Measurements from ENCODE around the gene PHPT1. TPM values are rescaled to one million over a fixed set of nuclear protein-coding genes. Genes with fewer than 3 reads are reported as not detected.
"Not testable (repeated sequence)": the region's sequence is repeated elsewhere in the genome, so short reads cannot be mapped to it uniquely, and the experiment has no call there.

PHPT1 gene
- 81.2 and 95.3 TPM in 2 replicates for total RNA-seq (2014; rRNA removed; shearing (Covaris generic))

DNA sequence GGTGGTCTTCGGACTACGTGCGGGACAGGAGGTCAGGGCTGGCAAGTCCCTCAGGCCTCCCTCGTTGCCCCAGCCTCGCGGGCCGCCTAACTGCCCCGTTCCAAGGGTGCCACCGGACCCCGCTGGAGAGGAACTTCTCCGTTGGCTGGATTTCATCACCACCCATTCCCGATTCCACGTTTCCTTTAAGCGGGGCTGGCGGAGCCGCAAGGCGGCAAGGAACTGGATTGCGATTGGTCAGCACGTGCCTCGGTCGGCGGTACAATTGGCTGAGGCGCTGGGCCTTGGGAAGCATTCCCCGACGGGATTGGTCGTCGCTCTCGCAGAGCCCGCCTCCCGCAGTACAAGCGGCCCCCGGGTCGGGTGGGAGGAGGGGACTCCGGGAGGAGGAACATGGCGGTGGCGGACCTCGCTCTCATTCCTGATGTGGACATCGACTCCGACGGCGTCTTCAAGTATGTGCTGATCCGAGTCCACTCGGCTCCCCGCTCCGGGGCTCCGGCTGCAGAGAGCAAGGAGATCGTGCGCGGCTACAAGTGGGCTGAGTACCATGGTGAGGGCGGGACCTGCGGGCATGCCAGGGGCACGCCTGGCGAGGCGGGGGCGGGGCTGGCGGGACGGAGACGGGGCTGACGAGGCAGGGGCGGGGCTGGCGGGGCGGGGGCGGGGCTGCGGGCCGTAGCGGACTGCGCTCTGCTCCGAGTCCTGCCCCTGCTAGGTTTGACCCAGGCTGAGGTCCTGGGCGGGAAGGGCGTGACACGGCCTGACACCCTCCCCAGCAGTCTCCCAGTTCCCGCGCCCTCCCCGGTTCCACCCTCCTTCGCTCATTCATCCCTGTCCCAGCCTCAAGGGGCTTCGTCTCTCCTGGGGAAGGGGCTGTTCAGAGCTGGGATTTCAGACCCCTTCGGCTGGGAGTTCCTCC, at the start of gene PHPT1:
Gene PHPT1, plus strand, starts transcription at position 372 of the 922 bp plus-strand sequence. Its CDS starts 22 bp downstream, at position 394.
- peak; percentile 98 for DNase-seq (ENCODE audit: low read depth)

DNA sequence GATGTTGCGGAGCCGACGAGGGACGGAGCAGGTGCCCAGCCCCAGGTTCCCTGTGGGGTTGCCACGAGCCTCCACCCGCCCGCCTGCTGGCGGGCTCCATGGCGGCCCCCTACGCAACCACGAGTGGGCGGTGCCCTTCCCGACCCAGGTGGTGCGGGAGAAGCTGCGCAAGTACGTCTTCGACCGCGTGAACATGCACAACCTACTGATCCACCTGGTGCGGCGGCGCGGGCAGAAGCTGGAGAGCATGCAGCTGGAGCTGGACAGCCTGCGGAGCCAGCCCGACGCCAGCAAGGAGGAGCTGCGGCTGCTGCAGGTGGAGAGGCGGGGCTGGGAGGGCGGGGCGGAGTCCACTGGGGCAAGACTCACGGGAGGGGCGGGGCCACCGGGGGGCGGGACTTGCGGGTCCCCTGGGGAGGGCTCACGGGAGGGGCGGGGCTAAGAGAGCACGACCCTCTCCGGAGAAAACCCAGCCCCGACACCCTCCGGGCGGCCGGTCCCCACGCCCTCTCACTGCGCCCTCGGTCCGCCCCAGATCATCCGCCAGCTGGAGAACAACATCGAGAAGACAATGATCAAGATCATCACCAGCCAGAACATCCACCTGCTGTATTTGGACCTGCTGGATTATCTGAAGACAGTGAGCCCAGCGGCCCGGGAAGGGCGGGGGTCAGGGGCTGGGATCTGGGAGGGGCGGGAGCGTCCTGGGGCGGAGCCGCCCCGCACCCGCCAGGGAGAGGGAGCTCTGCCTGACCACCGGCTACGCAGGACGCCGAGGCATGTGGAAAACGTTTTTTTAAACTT, 49.2 kb upstream of the PHPT1 start:
- DNase-seq (ENCODE audit: low read depth), result peak; percentile 75

DNA sequence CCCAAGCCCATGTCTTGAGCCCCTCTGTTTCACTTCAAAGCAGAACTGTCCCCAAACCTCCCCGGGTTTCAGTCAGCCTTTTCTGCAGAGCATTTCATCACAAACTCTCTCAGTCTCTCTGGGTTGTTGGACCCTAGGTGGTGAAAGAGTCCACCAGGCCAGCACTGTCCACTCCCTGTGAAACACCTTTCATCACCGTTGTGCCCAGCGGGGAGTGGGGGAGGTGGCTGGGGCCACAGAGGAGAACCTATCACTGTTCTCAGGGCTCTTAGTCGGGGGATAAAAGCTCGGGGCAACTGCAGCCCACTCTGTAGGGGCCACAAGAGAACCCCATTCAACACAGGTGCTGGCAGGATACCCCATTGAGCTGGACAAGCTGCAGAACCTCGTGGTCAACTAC, 46.9 kb upstream of the PHPT1 start:
- no peak for DNase-seq (ENCODE audit: low read depth)

DNA sequence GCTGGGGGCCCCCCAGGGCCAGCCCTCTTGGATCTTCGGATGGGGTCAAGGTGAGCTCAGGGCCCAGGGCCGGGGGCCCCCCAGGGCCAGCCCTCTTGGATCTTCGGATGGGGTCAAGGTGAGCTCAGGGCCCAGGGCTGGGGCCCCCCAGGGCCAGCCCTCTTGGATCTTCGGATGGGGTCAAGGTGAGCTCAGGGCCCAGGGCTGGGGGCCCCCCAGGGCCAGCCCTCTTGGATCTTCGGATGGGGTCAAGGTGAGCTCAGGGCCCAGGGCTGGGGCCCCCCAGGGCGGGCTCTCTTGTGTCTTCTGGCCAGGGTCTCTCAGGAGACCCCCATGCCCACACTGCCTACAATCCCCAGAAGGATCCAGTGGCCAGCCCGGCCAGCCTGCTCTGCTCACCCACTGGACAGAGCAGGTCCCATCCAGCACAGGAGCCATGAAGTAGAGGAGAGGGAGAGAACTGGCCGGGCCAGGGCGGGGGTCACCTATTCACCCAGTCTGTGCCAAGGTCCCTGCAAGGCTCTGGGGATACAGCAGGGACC, 46.1 kb upstream of the PHPT1 start:
- not testable (repeated sequence) for DNase-seq (ENCODE audit: low read depth)

DNA sequence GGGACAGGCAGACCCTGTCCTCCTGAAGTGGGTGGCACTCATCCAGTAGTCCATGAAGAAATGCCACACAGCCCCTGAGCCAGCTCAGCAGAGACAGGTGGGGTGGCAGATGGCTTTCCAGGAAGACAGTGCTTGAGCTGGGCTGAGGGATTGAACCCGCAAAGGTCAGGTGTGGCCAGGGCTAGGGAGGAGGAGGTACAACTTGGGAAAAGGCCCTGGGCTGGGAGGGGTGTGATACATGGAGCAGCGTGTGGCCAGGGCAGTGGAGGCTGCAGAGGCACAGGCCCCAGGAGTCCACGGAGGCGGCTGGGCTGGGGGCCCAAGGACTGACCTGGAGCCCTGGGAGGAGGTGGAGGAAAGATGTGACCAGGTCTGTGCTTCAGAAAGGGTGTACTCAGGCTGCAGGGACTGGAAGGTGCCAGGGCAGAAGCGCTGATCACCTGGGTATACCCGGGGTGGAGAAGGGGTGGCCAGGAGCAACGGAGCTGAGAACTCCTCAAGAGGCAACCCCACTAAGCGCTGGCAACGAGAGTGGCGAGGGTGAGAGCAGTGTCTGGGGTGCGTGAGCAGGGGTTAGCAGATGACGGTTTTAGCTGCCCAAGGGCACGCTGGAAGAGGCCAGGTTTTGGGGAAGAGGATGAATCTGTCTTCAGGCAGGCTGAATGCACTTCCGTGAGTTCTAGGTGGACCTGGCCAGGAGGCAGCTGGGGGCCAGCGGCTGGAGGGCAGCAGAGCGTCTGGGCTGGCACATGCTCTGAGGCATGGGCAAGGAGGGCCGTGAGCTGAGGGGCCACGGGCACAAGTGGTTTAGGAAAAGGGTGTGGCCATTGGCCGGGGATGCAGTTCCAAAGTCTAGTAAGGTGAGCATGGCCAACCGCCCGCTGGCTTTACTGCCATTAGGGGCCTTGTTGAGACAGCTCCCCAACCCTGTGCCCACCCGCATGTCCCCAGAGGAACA, 45.4 kb upstream of the PHPT1 start:
- no peak for DNase-seq (ENCODE audit: low read depth)

DNA sequence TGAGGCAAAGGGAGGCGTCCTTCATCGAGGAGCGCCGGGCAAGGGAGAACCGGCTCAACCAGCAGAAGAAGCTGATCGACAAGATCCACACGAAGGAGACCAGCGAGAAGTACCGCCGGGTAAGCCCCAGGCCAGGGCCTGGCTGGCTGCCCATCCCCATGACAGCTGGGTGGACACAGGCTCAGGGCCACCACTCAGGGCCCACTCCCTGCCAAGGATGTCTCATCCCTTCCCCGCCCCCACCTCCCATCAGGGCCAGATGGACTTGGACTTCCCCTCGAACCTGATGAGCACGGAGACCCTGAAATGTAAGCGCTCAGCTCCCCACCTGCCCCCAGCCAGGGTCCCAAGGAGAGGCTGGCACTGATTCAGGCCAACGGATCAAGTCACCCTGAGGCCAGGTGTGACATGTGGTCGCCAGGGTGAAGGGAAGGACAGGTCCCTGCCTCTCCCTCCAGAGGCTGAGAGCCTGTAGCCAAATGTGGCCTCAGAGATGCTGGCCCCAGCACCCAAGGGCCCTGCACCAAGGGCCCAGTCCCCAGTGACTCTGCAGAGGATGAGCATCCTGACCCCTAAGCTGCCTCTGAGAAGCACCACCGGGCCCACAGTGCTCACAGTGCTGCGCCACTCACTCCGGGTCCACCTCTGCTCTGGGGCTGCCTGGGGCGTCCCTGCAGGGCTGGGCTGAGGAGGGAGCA, 44.6 kb upstream of the PHPT1 start:
- DNase-seq (ENCODE audit: low read depth), result no peak

DNA sequence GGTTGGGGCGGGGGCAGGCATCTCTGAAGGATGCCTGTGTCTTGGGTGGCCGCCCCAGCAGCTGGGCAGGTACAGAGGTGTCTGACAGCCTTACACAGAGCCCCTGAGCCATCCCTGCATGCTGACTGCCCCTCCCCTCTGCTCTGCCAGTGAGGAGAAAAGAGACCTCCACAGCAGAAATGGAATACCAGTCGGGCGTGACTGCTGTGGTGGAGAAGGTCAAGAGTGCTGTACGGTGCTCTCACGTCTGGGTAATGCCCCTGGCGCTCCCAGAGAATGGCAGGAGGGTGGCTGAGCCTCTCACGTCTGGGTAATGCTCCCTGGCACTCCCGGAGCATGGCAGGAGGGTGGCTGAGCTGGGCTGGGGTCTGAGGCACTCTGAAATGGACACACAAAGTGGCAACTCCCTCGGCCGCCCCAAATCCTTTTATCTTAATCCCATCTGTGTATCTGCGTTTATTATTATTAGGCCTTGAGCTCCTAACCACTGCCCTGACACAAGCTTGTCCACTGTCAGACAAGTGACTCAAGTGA, 43.9 kb upstream of the PHPT1 start:
- no peak for DNase-seq (ENCODE audit: low read depth)

DNA sequence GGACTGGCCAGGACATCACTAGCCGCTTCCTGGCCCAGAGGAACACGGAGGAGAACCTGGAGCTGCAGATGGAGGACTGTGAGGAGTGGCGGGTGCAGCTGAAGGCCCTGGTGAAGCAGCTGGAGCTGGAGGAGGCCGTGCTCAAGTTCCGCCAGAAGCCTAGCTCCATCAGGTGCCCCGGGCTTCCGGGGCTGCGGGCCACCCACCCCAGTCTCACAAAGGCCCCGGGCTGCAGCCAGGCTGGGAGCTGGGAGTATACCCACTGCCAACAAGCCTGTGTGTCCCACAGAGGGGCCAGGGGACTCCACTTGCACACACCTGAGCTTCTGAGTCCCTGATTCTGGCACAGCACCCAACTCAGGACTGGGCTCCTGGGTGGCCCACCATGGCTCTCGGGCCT, 43.1 kb upstream of the PHPT1 start:
- no peak for DNase-seq (ENCODE audit: low read depth)

DNA sequence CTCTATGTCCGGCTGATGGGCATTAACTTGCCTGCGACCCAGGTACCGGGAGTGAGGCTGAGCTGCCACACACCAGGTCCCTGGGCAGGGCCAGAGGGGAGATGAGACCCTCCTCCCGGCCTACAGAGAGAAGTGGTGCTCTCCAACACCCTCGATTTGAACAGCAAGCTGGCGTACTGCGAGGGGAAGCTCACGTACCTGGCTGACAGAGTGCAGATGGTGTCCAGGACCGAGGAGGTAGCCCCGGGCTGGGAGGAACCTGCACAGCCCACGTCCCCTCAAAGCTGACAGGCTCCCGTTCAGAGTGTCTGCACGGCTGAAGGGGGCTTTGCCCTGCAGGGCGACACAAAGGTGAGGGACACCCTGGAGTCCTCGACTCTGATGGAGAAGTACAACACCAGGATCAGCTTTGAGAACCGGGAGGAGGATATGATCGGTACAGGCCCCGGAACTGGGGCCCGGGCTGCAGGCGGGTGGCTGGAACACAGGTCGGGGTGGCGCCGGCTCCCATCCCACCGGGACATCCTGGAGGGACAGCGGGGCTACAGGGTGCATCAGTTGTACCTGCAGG, 42.5 kb upstream of the PHPT1 start:
- no peak for DNase-seq (ENCODE audit: low read depth)

DNA sequence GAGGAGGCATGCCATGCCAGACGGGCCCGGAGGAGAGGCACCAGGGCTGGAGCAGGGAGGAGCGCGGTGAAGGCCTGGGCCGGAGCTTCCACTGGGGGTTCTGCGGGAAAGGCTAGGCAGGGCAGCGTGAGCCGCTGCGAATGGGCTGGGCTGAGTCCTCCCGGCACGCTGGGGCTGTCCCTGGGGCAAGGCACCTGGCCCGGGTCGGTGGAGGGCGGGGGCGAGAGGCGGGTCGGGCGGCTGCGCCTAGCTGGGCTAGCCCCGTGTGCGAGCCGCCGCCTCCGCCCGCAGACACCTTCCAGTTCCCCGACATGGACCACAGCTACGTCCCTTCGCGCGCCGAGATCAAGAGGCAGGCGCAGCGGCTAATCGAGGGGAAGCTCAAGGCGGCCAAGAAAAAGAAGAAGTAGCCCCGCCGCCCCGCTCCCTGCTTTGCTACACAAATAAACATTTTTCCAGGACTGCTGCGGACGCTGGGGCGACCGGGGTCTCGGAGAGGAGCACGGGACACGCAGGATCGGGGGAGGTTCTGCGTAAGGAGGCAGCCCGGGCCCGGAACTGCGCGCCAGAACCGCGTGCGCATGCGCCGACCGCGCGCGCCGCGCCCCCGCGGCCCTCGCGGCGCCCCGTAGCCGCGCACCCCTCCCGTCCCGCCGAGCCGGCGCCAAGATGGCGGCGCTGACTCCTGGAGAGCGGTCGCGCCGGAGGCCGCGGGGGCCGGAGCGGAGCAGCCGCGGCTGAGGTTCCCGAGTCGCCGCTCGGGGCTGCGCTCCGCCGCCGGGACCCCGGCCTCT, 41.7 kb upstream of the PHPT1 start, which contains the start of gene RABL6:
Gene RABL6, plus strand, starts transcription at position 668 of the 794 bp plus-strand sequence. CDS start 249 bp downstream, outside the sequence.
- peak; percentile 70 for DNase-seq (ENCODE audit: low read depth)

DNA sequence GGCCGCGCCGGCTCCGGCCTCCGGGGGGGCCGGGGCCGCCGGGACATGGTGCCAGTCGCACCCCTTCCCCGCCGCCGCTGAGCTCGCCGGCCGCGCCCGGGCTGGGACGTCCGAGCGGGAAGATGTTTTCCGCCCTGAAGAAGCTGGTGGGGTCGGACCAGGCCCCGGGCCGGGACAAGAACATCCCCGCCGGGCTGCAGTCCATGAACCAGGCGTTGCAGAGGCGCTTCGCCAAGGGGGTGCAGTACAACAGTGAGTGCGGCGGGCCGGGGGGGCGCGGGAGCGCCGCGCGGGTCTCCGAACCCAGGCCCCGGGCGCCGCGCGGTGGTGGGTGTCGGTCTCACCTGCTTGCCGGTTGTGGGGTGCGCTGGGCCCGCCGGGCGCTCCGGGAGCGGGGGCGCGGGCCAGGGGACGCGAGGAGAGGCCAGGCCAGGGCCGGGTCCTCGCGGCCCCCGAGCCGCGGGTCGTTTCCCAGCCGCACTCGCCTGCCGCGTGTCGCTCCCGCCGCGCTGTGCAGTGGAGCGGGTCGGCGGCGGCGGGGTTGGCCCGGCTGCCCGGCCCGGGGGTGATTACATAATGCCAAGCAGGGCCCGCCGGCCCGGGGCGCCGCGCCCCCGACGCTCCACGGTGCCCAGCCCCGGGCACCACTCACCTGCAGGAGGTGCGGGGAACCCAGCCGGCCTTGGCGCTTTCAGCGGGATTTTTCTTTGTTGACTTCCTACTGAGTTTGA, 41.0 kb upstream of the PHPT1 start:
- no peak for DNase-seq (ENCODE audit: low read depth)

DNA sequence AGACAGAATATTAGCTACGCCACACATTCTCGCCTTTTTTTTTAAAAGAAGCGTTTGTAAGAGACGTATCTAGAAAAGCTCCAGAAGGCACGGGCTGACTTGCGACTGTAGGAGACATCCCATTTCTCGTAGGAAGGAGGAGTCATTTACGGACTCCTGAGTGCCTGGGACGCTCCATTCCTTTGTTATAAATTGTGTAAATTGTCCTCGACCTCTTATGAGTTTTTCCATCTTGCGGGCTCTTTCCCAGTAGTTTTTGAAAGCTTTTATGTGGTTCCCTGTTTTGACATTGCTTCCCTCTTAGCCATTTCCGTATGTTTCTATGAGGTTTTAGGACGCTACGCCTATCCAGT, 40.4 kb upstream of the PHPT1 start:
- peak; percentile 34 for DNase-seq (ENCODE audit: low read depth)

DNA sequence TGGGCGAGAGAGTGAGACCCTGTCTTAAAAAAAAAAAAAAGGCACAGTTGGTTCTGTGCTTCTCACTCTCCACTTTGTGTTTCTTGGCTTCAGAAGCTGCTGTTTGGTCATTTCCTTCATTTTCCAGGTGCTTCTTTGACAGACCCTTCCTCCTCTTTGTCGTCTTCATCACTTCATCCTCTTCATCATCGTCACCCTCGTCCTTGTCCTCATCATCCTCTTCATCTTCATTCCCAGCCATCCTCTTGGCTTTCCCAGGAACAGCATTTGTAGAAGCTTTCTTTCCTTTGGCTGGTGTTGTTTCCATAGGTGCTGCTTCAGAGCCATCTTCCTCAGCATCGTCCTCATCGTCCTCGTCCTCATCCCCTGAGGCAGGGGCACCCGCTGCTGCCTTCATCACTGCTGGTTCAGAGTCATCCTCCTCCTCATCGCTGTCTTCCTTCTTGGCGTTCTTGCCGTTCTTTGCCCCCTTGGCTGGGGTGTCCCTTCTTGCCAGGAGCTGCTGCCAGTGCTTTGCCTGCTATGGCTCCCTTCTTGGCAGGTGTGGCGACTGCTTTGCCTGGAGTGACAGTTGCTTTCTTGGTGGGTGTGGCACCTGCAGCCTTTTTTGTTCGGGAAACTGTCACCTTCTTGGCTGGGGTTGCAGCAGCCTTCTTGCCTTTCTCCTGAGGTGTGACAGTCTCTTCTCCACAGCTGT, 34.3 kb upstream of the PHPT1 start:
- DNase-seq (ENCODE audit: low read depth), result no peak

DNA sequence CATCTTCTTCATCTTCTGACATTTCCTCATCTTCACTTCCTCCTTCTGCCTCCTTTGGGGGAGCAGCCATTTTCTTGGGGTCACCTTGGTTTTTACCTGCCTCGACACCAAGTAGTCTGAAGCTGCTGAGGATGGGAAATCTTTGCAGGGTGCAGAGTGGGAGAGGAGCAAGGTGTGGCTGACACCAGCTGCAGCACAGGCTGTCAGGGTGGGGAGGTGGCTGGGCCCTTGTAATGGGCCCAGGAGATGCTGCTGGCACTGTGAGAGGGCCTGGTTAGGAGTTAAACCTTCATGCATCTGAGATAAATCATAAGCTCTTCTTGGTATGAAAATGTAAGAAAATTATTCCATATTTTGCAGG, 33.8 kb upstream of the PHPT1 start:
- no peak for DNase-seq (ENCODE audit: low read depth)

DNA sequence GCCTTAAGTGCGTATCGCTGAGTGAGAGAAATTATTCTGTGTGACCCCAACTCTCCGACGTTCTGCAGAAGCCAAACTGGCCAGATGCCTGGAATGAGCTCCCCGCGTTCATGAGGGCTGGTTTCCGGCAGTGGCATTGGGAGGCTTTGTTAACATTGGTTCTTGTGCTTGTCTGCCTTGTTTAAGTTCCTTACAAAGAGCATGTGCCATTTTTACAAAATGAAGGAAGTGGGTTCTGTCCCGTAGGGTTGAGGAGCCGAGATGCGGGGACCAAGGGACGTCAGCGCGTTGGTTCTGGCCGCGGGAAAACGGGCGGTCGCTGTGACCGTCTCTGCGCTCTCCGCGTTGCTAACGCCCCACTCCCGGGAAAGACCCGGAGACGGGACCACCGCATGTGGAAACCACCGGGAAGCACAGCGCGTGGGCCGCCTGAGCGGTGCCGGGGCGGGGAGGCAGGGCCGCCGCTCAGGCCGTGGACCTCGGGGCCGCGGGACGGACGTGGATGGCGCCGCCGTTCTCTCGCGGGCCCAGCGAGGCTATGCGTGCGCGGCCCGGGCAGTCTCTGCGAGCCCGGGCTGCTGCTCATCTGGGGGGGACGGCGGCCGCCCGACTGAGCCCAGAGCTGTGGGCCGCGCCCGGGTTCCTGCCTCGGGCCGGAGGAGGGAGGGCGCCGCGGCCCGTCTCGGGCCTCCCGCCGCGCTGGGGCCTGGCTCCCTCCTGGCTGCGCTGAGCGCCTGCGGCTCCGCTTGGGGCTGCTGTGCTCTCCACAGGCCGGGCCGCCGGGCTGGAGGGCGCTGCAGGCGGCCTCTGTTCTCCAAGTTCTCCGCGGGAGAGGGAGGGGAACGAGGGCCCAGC, 28.0 kb upstream of the PHPT1 start:
- DNase-seq (ENCODE audit: low read depth), result no peak

DNA sequence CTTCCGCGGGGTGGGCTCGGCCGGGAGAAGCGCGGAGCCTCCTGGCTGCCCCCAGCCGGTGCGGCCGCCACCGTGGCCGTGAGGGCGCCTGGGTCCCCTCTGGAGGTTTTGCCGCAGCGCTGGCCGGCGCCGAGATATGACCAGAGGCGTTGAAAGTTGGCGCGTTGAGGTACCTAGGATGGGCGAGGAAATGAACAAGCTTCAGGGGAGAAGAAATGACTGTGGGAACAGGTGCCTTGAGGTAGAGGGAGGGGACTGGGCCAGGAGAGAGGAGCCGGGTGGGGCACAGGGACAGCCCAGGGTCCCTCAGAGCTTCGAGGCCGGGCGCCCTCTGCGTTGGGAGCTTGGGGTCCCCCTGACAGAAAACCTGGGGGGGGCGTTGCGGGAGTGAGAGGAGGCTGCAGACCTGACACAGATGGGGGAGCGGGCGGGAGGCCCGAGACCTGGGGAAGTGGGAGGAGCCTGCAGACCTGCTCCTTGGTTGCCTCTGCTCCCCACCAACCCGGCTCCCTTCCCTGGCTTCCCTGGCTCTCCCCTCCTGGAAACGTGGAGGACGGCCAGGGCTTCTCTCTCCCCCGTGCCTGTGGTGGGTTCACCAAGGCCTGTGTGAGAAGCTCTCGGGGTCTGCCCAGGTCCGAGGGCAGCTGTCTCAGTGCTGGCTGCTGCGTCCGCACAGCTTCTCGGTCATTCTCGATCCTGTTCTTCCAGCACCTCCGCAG, 27.2 kb upstream of the PHPT1 start:
- DNase-seq (ENCODE audit: low read depth), result no peak

All from M059J (cell line).